ENCODE data around the gene VPS33B.

The VPS33B gene

DNA sequence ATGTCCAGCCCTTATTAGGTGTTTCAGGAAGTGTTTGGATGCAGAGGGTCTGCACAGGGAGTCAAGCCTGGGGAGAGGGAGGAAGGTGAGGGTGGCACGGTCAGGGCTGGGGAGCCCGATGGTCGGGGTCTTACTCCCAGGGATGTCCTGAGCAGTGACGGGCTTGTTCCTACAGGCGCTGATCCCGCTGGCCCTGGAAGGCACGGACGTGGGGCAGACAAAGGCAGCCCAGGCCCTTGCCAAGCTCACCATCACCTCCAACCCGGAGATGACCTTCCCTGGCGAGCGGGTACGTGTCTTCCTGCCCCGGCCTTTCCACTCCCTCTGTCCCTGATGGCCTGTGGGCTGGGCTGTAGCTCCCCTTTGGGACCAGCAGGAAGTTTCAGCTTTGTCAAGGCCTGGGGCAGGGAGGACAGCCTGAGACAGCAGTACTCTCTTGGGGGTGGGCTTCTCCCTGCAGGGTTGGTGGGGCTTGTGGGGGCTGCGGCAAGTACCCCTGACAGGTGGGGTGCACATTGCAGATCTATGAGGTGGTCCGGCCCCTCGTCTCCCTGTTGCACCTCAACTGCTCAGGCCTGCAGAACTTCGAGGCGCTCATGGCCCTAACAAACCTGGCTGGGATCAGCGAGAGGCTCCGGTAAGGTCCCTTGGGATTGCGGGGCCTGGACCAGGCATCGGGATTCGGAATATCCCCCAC is 72.3 kb downstream of the VPS33B start:
- DNase-seq (ENCODE audit: low spot score): no peak

All from hematopoietic multipotent progenitor cell treated with erythropoietin and hydrocortisone succinate and interleukin-3 and kit ligand, for 17 days (in vitro differentiated cells).